Loucy (cell line): ENCODE data around the gene ERFE.

Source experiments
- CTCF ChIP-seq: fragments of 200-600 bp; sonication (generic); conservative IDR thresholded peaks from 2 replicates; pipeline ENCODE4 v1.5.1; 2014; ENCODE audit warnings: mild to moderate bottlenecking, antibody characterized with exemption, low read length
- EZH2phosphoT487 ChIP-seq: fragments of 200-600 bp; IDR thresholded peaks from 2 replicates; pipeline ENCODE4 v1.6.1; 2018; ENCODE audit warnings: antibody characterized with exemption, mild to moderate bottlenecking, moderate library complexity, borderline replicate concordance

GRCh38 chr2:238114331-238114841 is 44.4 kb upstream of the ERFE start:
- TF ChIP-seq EZH2phosphoT487 = no peak
- TF ChIP-seq CTCF = no peak
